Measurements from ENCODE around the gene TGM3.
"Not testable (repeated sequence)": the region's sequence is repeated elsewhere in the genome, so short reads cannot be mapped to it uniquely, and the experiment has no call there.

Gene TGM3, protein sequence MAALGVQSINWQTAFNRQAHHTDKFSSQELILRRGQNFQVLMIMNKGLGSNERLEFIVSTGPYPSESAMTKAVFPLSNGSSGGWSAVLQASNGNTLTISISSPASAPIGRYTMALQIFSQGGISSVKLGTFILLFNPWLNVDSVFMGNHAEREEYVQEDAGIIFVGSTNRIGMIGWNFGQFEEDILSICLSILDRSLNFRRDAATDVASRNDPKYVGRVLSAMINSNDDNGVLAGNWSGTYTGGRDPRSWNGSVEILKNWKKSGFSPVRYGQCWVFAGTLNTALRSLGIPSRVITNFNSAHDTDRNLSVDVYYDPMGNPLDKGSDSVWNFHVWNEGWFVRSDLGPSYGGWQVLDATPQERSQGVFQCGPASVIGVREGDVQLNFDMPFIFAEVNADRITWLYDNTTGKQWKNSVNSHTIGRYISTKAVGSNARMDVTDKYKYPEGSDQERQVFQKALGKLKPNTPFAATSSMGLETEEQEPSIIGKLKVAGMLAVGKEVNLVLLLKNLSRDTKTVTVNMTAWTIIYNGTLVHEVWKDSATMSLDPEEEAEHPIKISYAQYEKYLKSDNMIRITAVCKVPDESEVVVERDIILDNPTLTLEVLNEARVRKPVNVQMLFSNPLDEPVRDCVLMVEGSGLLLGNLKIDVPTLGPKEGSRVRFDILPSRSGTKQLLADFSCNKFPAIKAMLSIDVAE

DNA sequence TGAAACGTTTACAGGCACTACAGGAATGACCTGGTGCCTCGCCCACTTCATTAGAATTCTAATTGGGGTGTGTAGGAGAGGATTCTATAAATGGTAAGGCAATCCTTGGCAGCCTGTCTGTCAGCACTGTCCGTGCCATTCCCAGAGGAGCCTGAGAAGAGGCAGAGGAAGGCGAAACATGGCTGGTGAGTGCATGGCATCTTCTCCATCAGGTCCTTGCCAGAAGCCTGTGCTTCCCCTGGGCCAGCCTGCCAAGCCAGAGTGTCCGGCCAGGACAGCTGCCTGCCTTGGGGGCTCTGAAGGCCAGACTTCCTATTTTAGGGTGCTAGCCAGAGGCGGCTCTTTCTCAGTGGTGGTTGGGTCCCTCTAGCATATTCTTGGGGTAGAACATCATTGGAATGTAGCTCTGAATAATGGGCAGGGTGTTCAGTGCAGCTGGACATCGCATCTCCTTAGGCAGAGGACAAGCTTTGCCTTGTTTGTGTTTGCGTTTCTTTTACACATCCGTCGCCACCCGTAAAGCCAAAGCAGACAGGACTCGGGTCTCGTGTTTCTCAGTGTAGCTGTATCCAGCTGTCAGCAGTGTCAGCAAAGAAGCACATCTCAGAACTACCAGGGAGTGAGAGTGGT lies at the start of gene TGM3:
TGM3 (plus strand) TSS at position 116 of the 630 bp plus-strand sequence; CDS start at position 179, 63 bp downstream.
- no peak for DNase-seq

DNA sequence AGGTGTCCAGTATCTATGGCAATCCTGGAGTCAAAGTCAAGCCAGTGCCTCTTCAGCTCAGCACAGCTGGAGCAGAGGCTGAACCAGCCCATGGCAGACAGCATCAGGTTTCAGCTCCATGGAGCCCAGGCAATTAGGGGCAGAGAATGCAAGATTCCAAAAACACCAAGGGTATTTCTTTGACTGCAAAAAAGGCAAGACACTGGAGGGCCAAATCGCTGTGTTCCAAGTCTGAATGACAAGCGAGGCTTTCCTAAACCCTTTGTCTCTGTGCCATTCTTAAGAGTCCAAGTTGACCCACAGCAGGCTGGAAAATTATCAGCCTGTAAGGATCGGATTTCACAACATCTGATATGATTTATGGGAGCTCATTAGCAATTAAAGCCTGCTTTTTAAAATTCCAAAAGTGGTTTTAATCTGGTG lies 49.7 kb upstream of the TGM3 start:
- peak; percentile 43 for DNase-seq

DNA sequence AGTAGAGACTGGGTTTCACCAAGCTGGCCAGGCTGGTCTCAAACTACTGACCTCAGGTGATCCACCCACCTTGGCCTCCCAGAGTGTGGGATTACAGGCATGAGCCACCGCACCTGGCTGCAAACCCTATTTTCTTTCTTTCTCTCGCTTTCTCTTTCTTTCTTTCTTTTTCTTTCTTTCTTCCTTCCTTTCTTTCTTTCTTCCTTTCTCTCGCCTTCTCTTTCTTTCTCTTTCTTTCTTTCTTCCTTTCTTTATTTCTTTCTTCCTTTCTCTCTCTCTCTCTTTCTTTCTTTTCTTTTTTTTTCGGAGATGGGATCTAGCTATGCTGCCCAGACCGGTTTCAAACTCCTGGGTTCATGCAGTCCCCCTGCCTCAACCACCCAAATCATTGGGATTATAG lies 47.0 kb upstream of the TGM3 start:
- DNase-seq: no peak

DNA sequence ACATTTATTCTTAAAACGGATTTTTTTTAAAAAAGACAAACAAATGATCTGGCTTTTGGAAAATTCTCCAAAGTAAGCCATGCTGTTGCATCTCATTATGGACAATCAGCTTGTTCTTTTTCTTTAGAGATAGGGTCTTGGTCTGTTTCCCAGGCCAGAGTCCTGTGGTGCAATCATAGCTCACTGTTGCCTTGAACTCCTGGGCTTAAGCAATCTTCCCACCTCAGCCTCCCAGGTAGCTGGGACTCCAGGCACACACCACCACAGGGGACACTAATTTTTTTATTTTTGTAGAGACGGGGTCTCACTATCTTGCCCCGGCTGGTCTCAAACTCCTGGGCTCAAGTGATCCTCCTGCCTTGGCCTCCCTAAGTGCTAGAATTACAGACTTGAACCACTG lies 45.9 kb upstream of the TGM3 start:
- DNase-seq: no peak

DNA sequence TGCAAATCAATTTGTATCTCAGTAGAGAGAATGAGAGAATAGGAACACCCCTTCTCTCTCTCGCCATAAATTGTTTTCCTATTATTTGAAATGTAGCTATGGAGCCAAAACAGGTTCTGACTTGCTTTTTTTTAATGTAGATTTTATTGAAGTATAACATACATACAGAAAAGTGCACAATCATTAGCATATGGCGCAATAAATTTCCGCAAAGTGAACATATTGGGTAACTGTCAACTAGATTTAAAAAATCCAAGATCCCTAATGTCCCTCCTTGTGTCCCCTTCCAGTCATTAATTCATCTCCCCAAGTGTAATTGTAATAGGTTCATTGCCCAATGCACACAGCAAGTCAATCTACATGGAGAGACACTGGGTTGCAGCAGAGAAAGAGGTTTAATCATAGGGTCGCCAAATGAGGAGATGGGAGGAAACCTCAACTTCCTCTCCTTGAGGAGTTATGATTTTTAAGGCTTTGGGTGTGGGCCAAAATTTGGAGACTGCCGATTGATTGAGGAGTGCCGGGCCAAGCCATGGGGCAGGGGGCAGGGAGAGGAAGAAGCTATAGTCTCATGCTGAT lies 43.3 kb upstream of the TGM3 start:
- no peak for DNase-seq

DNA sequence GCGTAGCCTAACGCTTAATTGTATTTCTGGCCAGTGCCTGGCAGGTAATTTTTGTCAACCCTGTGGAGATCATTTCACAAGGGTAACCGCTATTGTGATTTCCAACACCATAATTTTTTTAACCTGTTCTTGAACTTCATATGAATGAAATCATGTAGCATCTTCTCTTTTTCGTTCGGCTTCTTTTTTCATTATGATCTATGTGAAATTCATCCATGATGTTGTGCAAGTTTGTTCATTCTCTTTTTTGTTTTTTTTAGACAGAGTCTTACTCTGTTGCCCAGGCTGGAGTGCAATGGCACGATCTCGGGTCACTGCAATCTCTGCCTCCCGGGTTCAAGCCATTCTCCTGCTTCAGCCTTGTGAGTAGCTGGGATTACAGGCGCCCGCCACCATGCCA lies 42.5 kb upstream of the TGM3 start:
- DNase-seq: no peak

DNA sequence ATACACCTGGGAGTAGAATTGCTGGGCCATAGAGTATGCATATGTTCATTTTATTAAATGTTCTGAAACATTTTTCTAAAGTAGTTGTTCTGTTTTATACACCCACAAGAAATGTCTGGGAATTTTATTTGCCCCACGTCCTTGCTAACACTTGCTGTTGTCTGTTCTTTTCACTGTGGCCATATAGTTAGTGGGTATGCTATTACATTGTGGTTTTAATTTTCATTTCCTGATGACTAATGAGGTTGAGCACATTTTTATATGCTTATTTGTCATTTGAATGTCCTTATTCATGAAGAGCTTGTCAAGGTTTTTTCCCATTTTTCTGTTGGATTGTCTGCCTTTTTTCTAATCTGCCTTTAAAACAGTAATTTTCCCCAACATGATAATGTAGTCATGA lies 41.5 kb upstream of the TGM3 start:
- DNase-seq: no peak

DNA sequence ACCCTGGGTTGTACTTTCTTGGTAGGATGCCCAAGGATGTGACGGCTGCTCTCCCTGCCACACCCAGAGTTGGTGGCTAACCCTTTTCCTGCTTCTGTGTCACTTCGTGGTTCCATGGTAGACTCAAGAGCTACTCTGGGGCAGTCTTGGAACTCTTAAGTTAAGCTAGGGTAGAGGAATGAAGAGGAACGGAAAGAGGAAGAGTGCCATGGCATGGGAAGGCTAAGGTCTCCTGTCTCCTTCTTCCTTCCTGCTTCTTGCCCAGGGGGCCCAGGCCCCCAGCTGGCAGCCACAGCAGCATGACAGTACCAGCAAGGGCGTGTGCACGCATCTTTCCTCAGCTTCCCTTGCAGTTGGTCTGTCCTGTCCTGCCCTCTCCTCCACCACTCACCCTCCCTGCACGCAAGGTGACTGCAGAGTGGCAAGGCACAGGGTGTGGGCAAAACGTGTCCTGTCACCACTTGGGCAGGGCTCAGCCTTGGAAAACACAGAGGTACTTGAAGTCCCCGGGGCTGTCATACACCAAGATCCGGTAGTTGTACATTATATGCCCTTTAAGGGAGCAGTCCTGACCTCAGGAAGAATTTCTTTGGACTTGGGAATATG lies 39.8 kb upstream of the TGM3 start:
- DNase-seq: no peak

DNA sequence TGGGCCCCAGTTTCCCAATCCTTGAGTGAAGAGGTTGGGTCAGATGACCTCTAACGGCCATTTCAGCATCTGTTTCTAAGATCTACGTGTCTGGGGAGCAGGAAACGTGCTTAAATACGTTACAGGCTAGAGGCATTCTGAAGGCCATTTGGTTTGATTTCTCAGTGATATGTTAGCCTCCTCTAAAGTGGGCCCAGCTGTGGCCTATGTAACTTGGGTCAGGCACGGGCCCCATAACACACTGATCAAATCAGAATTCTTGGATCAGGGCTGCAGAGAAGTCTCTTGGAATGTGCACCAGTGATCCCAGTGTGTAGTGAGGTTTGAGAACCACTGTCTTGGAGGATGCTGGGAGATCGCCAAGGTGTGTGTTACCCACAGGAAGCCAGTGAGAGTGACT lies 36.1 kb upstream of the TGM3 start:
- DNase-seq: no peak

DNA sequence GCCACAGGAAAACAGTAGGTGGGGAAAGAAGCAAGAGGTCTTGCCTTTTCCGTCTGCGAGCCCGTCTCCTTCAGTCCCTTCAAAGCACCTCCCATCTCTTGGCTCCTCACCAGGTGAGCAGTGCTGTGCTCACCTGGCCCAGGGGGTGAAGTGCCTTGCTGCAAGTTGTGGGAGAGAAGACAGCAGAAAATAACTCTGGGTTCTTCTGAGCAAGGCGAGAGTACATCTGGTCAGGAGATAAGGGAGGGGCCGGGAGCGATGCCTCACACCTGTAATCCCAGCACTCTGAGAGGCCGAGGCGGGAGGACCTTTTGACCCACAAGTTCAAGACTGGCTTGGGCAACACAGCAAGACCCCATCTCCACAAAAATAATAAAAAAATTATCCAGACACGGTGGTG lies 35.6 kb upstream of the TGM3 start:
- no peak for DNase-seq

DNA sequence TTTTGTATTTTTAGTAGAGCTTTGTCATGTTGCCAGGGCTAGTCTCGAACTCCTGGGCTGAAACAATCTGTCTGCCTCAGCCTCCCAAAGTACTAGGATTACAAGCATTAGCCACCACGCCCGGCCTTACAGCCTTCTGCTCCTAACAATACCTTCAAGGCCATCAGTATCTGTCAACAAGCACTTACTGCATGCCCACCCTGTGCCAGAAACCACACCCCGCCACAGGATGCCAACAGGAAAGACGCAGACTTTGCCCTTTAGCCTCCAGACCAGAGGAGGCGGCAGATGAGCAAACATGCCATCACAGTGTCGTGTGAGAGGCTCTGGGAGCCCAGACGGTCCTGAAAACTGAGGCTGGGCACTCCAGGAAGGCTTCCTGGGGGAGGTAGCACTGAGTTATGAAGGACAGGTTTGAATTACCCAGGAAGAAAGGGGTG lies 34.7 kb upstream of the TGM3 start:
- DNase-seq: no peak

DNA sequence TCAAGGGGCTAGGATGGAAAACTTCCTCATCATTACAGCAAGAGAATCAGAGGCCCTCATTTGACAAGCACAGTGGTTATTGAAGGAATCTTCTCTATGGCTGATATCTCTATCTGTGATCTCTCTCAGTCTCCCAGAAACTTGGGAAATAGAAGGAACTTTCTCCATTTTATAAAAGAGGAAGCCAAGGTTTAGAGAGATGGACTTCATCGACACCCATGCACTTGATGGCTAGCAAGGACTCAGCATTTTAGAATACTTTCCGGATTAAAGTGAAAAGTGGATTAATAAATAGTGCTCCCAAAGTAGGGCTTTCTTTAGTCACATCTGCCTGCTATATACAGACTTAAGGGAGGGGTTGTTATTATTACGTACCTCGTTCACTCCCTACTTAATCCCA lies 34.2 kb upstream of the TGM3 start:
- DNase-seq: no peak

DNA sequence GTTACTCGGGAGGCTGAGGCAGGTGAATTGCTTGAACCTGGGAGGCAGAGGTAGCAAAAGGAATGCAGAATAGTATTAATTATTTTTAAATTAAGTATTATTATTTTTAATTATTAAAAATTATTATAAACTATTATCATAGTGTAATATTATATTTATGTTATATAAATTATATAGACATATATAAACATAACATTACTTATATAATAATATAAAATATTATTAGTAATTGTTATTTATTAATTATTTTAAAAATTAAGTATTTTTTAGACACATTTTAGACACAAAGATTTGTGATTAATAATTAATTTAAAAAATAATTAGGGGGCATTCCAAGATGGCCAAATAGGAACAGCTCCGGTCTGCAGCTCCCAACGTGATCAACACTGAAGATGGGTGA lies 31.7 kb upstream of the TGM3 start:
- DNase-seq: no peak

DNA sequence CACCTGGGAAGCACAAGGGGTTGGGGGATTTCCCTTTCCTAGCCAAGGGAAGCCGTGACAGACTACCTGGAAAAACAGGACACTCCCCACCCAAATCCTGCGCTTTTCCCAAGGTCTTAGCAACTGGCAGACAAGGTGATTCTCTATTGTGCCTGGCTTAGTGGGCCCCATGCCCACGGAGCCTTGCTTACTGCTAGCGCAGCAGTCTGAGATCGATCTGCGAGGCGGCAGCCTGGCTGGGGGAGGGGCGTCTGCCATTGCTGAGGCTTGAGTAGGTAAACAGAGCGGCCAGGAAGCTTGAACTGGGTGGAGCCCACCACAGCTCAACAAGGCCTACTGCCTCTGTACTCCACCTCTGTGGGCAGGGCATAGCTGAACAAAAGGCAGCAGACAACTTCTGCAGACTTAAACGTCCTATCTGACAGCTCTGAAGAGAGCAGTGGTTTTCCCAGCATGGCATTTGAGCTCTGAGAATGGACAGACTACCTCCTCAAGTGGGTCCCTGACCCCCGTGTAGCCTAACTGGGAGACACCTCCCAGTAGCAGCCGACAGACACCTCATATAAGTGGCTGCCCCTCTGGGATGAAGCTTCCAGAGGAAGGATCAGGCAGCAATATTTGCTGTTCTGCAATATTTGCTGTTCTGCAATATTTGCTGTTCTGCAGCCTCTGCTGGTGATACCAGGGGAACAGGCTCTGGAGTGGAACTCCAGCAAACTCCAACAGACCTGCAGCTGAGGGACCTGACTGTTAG lies 31.0 kb upstream of the TGM3 start:
- DNase-seq: not testable (repeated sequence)

DNA sequence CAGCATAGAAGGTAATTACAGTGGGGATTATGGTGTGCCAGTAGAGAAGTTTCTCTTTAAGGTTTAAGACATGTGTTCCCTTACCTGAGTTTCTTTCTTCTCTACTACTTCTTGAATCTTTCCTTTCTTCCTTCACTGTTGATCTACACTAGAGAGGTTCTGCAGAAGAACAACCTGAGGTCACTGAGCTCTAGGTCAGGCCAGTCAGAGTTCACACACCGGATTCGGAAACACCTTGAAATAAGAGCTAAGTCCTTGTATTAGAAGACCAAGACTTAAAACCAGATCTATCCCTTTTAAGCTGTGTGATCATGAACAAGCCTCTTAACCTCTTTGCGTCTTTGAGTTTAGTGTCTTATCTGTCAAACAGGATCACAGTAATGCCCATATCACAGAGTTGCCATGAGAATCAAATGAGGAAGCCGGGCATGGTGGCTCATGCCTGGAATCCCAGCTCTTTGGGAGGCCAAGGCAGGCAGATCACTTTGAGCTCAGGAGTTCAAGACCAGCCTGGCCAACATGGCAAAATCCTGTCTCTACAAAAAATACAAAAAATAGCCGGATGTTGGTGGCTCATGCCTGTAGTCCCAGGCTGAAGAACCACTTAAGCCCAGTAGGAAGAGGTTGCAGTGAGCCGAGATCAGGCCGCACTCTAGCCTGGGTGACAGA lies 22.0 kb upstream of the TGM3 start:
- no peak for DNase-seq

DNA sequence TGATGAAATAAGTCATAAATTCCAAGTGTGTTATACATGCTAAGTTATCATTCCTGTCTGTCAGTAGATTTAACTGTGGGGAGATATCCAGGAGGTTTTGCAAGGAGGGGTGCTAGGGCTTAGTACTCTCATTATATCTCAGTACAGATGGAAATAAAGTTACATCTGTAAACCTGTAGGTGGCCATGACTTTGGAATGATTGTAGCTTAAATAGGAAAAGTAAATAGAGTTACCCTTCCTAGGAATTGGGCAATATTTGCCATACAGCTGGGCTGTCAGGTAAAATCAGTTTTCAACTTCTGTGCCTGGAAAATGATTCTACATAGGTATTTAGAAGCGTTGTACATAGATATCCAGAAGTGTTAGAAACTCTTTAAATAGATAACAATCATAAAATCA lies 19.8 kb upstream of the TGM3 start:
- no peak for DNase-seq

DNA sequence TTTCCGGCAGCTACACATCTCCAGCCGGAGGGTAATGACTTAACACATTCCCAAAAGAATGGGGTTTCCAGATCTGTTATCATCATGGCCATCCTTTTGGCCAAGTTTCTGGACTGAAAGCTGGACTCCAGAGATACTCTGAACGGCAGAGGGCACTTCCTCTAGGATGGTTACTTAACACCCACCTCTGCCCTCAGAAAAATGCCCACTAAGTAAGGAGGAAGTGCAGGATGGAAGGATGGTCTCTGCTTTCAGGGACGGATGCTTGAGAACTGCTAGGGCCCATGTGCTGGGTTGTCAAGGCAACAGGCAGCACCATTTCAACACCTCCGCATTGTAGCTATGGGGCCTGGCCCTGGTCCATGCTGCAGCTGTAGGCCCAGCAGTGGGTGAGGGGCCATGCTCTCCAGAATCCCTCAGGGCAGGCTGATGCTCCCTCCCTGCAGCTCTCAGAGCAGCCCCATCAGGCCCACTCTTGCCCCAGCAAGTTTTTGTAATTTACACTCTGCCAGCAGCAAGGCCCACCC lies 16.5 kb upstream of the TGM3 start:
- no peak for DNase-seq

DNA sequence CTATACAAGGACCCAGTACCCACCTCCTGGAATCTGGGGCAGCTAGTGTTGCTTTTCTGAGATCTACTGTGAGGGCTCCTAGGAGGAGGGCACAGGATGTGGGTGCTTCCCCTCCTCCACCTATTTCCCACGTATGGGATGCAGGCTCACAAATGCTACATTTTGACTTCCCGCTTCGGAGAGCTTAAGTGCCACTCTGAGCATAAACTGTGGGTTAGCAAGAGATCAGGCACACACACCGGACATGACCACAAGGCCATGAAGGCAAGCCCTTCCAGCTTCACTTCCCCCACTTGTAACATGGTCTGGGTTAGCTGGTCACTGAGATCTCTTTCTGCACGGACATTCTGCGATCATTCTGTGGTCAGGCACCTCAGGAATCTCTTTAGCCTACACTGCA lies 15.7 kb upstream of the TGM3 start:
- no peak for DNase-seq

DNA sequence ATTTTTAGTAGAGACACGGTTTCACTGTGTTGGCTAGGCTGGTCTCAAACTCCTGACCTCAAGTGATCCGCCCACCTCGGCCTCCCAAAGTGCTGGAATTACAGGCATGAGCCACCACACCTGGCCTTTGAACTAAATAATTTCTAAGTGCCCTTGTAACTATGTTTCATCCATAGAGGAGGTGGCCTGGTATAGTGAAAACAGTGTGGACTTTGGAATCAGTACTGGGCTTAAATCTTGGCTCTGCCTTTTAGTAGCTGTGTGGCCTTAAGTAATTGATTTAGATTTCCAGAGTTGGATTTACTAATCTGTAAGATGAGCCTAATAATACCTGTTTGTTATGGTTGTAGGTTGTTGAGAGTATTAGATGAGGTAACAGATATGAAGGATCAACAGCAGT lies 14.2 kb upstream of the TGM3 start:
- DNase-seq: no peak

DNA sequence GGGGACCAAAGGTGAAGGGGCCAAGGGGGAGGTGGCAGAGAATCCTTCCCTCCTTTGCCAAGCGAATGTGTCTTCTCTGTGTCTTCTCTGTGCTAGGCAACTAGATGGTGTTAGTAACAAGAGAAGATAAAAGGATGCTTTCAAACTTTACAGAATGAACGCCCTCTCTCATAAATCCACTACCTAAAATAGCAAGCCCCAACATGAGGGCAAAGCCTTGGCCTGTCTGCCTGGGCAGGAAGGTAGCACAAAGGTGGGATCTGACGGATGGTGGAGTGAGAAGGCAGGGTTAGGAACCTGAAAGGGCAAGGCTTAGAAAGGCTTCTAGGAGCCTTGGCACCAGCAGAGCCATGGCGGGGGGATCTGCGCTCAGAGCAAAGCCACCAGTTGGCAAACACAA lies 13.6 kb upstream of the TGM3 start:
- no peak for DNase-seq

DNA sequence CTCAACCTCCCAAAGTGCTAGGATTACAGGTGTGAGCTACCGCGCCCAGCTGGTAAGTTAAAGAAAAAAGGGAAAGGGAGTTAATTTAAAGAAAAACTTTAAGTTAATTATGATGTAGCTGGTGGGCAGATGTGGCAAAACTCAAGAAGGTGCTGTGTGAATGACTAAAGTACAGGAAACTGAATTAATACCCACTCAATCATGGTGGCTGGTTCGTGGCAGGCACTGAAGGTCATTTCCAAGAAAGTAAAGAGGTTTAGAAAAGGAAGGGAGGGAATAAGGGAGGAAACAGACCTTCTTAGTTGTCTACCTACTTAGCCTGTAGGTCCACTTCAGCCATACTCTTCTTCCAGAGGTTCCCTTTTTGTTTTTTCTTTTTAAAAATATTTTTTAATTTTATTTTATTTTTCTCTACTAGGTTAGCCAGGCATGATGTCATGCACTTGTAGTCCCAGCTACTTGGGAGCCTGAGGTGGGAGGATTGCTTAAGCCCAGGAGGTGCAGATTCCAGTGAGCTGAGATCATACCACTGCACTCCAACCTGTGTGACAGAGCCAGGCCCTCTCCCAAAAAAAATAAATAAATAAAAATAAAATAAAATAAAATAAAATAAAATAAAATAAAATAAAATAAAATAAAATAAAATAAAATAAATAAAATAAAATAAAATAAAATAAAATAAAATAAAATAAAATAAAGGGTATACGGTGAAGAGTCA lies 11.9 kb upstream of the TGM3 start:
- DNase-seq: no peak

Measured in eye (tissue), 1 donor.